Stimulated activated CD8-positive, alpha-beta memory T cell treated with anti-CD3 and anti-CD28 coated beads, Interleukin-15, amount 100 ng/mL, for 4 hours (primary cell): ENCODE data around the gene EGFL7.

ENCODE experiments used
- DNase-seq, 2 donors: peaks; one replicate each; pipeline ENCODE4 v3.0.0-alpha.2; 2020; ENCODE audit warnings: low read depth in 2 of 2

Gene EGFL7

GRCh38 chr9:136659861-136660784 is 2.6 kb upstream of the EGFL7 start:
- DNase-seq: no peak

- DNase-seq: no peak
Measured at GRCh38 chr9:136660971-136661550, 1.7 kb upstream of the EGFL7 start.

- DNase-seq: no peak
Measured at GRCh38 chr9:136661641-136662325, 933 bp upstream of the EGFL7 start.

- DNase-seq: no peak
Measured at GRCh38 chr9:136662326-136662655, 425 bp upstream of the EGFL7 start.

GRCh38 chr9:136664000-136664915 is 1.5 kb downstream of the EGFL7 start:
- no peak for DNase-seq

GRCh38 chr9:136665111-136665703 is 2.5 kb downstream of the EGFL7 start:
- no peak for DNase-seq

- DNase-seq: no peak
Measured at GRCh38 chr9:136665704-136666371, 3.1 kb downstream of the EGFL7 start.

GRCh38 chr9:136666372-136667213 is 3.9 kb downstream of the EGFL7 start:
- no peak for DNase-seq

GRCh38 chr9:136667214-136667939 is 4.7 kb downstream of the EGFL7 start:
- no peak for DNase-seq

- DNase-seq: no peak
Measured at GRCh38 chr9:136667940-136668760, 5.4 kb downstream of the EGFL7 start.

- DNase-seq: no peak
Measured at GRCh38 chr9:136668983-136669790, 6.5 kb downstream of the EGFL7 start.

- no peak for DNase-seq
Measured at GRCh38 chr9:136669791-136670464, 7.2 kb downstream of the EGFL7 start.

- no peak for DNase-seq
Measured at GRCh38 chr9:136670576-136671253, 8.0 kb downstream of the EGFL7 start.

- no peak for DNase-seq
Measured at GRCh38 chr9:136671254-136671614, 8.5 kb downstream of the EGFL7 start.

- DNase-seq: no peak
Measured at GRCh38 chr9:136671646-136672430, 9.1 kb downstream of the EGFL7 start.
